HEK293 (cell line): ENCODE data around the gene SEZ6L.

Experiments
- ZNF521 ChIP-seq: fragments of 450-650 bp; formaldehyde crosslinking; IDR thresholded peaks from 2 replicates; pipeline ENCODE4 v1.5.1; 2017; ENCODE audit warnings: missing biosample characterization, mild to moderate bottlenecking, missing genetic modification characterization
- ZNF571 ChIP-seq: fragments of 450-650 bp; formaldehyde crosslinking; IDR thresholded peaks from 2 replicates; pipeline ENCODE4 v1.5.0; 2017; ENCODE audit warnings: missing biosample characterization, missing genetic modification characterization
- TF ChIP-seq, protein P1 (sequence below): fragments of 450-650 bp; formaldehyde crosslinking; conservative IDR thresholded peaks from 2 replicates; pipeline ENCODE4 v1.5.1; 2016; ENCODE audit warnings: low read depth, missing biosample characterization, missing genetic modification characterization
- TF ChIP-seq, protein P2 (sequence below): fragments of 450-650 bp; formaldehyde crosslinking; IDR thresholded peaks from 2 replicates; pipeline ENCODE4 v1.5.1; 2016; ENCODE audit warnings: missing biosample characterization, missing genetic modification characterization

DNA sequence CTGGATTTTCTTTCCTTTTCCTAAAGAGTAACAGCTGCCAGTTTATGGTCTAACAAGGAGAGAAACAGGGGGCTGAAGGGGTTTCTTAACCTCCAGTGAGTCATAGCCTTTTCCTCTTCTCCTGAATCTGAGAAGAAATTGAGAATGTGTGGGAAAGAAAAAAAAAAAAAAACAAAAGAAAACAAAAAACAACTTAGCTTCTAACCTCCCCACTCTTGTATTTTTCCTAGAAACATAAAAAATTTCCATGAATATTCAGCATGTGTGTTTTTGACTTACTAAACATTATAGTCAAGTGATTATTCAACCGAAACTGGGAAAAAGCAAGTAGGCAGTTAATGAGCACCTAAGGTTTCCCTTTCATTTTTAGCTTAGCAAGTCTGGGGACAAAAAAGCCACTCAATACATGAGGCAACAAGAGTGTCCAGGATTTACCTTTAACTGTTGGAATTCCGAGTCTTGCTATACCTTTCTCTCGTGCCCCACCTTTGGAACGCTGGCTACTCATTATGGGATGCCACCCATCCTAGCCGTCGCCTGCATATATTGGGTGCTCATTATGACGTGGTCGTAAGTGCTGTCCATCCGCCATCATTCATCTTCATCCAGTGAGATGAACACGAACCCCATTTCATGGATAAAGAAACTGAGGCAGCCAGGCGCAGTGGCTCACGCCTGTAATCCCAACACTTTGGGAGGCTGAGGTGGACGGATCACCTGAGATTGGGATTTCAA lies 262.2 kb downstream of the SEZ6L start:
- TF ChIP-seq, protein P1, sequence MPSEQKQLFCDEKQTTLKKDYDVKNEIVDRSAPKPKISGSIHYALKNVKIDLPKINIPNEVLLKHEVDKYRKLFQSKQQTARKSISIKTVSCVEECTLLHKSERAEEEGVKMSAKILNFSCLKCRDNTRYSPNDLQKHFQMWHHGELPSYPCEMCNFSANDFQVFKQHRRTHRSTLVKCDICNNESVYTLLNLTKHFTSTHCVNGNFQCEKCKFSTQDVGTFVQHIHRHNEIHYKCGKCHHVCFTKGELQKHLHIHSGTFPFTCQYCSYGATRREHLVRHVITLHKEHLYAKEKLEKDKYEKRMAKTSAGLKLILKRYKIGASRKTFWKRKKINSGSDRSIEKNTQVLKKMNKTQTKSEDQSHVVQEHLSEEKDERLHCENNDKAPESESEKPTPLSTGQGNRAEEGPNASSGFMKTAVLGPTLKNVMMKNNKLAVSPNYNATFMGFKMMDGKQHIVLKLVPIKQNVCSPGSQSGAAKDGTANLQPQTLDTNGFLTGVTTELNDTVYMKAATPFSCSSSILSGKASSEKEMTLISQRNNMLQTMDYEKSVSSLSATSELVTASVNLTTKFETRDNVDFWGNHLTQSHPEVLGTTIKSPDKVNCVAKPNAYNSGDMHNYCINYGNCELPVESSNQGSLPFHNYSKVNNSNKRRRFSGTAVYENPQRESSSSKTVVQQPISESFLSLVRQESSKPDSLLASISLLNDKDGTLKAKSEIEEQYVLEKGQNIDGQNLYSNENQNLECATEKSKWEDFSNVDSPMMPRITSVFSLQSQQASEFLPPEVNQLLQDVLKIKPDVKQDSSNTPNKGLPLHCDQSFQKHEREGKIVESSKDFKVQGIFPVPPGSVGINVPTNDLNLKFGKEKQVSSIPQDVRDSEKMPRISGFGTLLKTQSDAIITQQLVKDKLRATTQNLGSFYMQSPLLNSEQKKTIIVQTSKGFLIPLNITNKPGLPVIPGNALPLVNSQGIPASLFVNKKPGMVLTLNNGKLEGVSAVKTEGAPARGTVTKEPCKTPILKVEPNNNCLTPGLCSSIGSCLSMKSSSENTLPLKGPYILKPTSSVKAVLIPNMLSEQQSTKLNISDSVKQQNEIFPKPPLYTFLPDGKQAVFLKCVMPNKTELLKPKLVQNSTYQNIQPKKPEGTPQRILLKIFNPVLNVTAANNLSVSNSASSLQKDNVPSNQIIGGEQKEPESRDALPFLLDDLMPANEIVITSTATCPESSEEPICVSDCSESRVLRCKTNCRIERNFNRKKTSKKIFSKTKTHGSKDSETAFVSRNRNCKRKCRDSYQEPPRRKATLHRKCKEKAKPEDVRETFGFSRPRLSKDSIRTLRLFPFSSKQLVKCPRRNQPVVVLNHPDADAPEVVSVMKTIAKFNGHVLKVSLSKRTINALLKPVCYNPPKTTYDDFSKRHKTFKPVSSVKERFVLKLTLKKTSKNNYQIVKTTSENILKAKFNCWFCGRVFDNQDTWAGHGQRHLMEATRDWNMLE: no peak
- TF ChIP-seq ZNF571 (no peak), ZNF521 (tag by site-specific recombination) (no peak)
- TF ChIP-seq, protein P2, sequence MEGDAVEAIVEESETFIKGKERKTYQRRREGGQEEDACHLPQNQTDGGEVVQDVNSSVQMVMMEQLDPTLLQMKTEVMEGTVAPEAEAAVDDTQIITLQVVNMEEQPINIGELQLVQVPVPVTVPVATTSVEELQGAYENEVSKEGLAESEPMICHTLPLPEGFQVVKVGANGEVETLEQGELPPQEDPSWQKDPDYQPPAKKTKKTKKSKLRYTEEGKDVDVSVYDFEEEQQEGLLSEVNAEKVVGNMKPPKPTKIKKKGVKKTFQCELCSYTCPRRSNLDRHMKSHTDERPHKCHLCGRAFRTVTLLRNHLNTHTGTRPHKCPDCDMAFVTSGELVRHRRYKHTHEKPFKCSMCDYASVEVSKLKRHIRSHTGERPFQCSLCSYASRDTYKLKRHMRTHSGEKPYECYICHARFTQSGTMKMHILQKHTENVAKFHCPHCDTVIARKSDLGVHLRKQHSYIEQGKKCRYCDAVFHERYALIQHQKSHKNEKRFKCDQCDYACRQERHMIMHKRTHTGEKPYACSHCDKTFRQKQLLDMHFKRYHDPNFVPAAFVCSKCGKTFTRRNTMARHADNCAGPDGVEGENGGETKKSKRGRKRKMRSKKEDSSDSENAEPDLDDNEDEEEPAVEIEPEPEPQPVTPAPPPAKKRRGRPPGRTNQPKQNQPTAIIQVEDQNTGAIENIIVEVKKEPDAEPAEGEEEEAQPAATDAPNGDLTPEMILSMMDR (tag by site-specific recombination): no peak
